Parathyroid adenoma (tissue), 2 donors: ENCODE results near the gene ELOVL6.

ENCODE experiments used
- H2AFZ ChIP-seq: fragments of 300-600 bp; sonication (generic); one replicate; pipeline ENCODE4 v1.7.0; 2017; ENCODE audit warnings: antibody characterized with exemption, mild to moderate bottlenecking
- H3K27ac ChIP-seq: fragments of 300-600 bp; sonication (generic); one replicate; pipeline ENCODE4 v1.7.0; 2017
- H3K27me3 ChIP-seq: fragments of 300-600 bp; sonication (generic); one replicate; pipeline ENCODE4 v1.7.0; 2017; ENCODE audit warnings: low read length; ENCODE audit not compliant: control insufficient read depth, insufficient read depth
- H3K36me3 ChIP-seq: fragments of 300-600 bp; sonication (generic); one replicate; pipeline ENCODE4 v1.7.0; 2017; ENCODE audit warnings: low read length; ENCODE audit not compliant: control insufficient read depth, insufficient read depth
- H3K4me1 ChIP-seq: fragments of 300-600 bp; sonication (generic); one replicate; pipeline ENCODE4 v1.7.0; 2017; ENCODE audit warnings: control low read depth
- H3K4me2 ChIP-seq: fragments of 300-600 bp; sonication (generic); one replicate; pipeline ENCODE4 v1.7.0; 2017; ENCODE audit warnings: low read length
- H3K4me3 ChIP-seq: fragments of 300-600 bp; sonication (generic); one replicate; pipeline ENCODE4 v1.7.0; 2017; ENCODE audit warnings: low read depth, low read length
- H3K79me2 ChIP-seq: fragments of 300-600 bp; sonication (generic); one replicate; pipeline ENCODE4 v1.7.0; 2017; ENCODE audit warnings: control low read depth
- H3K9ac ChIP-seq: fragments of 300-600 bp; sonication (generic); one replicate; pipeline ENCODE4 v1.7.0; 2017; ENCODE audit warnings: mild to moderate bottlenecking
- H3K9me3 ChIP-seq: fragments of 300-600 bp; sonication (generic); one replicate; pipeline ENCODE4 v1.7.0; 2017; ENCODE audit warnings: low read length; ENCODE audit not compliant: control insufficient read depth
- CTCF ChIP-seq: fragments of 300-600 bp; sonication (generic); IDR thresholded peaks from one replicate; pipeline ENCODE4 v1.7.0; 2017; ENCODE audit warnings: antibody characterized with exemption, mild to moderate bottlenecking
- donor health status: primary hyperparathyroidism.

Gene ELOVL6

GRCh38 chr4:110138551-110138950 lies 59.9 kb downstream of the ELOVL6 start:
- no peaks in the 10 kb centered on the region for H3K9me3 ChIP-seq
- H3K4me2 ChIP-seq, result no peak overlapping the region
- no peak for TF ChIP-seq CTCF
- H3K27me3 ChIP-seq, result no peaks in the 10 kb centered on the region
- H3K79me2 ChIP-seq, result no peaks in the 10 kb centered on the region
- H3K4me1 ChIP-seq, result no peaks in the 10 kb centered on the region
- H3K27ac ChIP-seq, result no peak overlapping the region
- H3K9ac ChIP-seq, result no peak overlapping the region
- H2AFZ ChIP-seq, result no peak overlapping the region
- no peak overlapping the region for H3K4me3 ChIP-seq
- H3K36me3 ChIP-seq, result no peaks in the 10 kb centered on the region

- Histone ChIP-seq H3K4me3 (no peak overlapping the region), H3K79me2 (no peaks in the 10 kb centered on the region), H3K27me3 (no peaks in the 10 kb centered on the region), H3K9me3 (no peaks in the 10 kb centered on the region), H3K4me1 (no peaks in the 10 kb centered on the region), H3K36me3 (no peaks in the 10 kb centered on the region), H2AFZ (no peak overlapping the region), H3K4me2 (no peak overlapping the region), H3K9ac (no peak overlapping the region), H3K27ac (no peak overlapping the region)
- no peak for TF ChIP-seq CTCF
Observed at GRCh38 chr4:110137829-110138228, 60.6 kb downstream of the ELOVL6 start.

- TF ChIP-seq CTCF, result no peak
- Histone ChIP-seq H3K36me3 (no peaks in the 10 kb centered on the region), H2AFZ (no peak overlapping the region), H3K27ac (no peak overlapping the region), H3K9ac (no peak overlapping the region), H3K9me3 (no peaks in the 10 kb centered on the region), H3K4me1 (no peaks in the 10 kb centered on the region), H3K4me2 (no peak overlapping the region), H3K27me3 (no peaks in the 10 kb centered on the region), H3K4me3 (no peak overlapping the region), H3K79me2 (no peaks in the 10 kb centered on the region)
Observed at GRCh38 chr4:110135523-110135922, 62.9 kb downstream of the ELOVL6 start.

GRCh38 chr4:110135076-110135475 lies 63.3 kb downstream of the ELOVL6 start:
- no peak for TF ChIP-seq CTCF
- Histone ChIP-seq H3K36me3 (no peaks in the 10 kb centered on the region), H3K4me2 (no peak overlapping the region), H3K4me1 (no peaks in the 10 kb centered on the region), H3K4me3 (no peak overlapping the region), H3K27me3 (no peaks in the 10 kb centered on the region), H3K9ac (no peak overlapping the region), H3K79me2 (no peaks in the 10 kb centered on the region), H3K27ac (no peak overlapping the region), H3K9me3 (no peaks in the 10 kb centered on the region), H2AFZ (no peak overlapping the region)

- Histone ChIP-seq H3K27ac (no peak overlapping the region), H3K4me1 (no peaks in the 10 kb centered on the region), H3K9ac (no peak overlapping the region), H3K27me3 (no peaks in the 10 kb centered on the region), H3K36me3 (no peaks in the 10 kb centered on the region), H3K9me3 (no peaks in the 10 kb centered on the region), H3K79me2 (no peaks in the 10 kb centered on the region), H2AFZ (no peak overlapping the region), H3K4me2 (no peak overlapping the region), H3K4me3 (no peak overlapping the region)
- TF ChIP-seq CTCF, result no peak
Observed at GRCh38 chr4:110134269-110134869, 64.0 kb downstream of the ELOVL6 start.
